Osteoblast (primary cell): Measurements from ENCODE around the gene TRAM2. TPM values are rescaled to one million over a fixed set of nuclear protein-coding genes. Genes with fewer than 3 reads are reported as not detected.

ENCODE experiments used
- DNase-seq: peaks from one replicate; pipeline ENCODE4 v3.0.0; 2011; ENCODE audit warnings: low spot score, mixed read lengths; ENCODE audit not compliant: insufficient read length; ENCODE audit errors: missing footprints
- H2AFZ ChIP-seq: 2 replicates; pipeline ENCODE4 v1.6.0; 2011; ENCODE audit warnings: mild to moderate bottlenecking, low read length
- H3K27ac ChIP-seq: 2 replicates; pipeline ENCODE4 v1.5.1; 2011; ENCODE audit warnings: mild to moderate bottlenecking, low read depth, low read length, moderate library complexity
- H3K27me3 ChIP-seq: 2 replicates; pipeline ENCODE4 v1.6.0; 2012; ENCODE audit warnings: mild to moderate bottlenecking, control low read depth, inconsistent platforms, low read length, moderate library complexity; ENCODE audit not compliant: insufficient read depth
- H3K36me3 ChIP-seq: 2 replicates; pipeline ENCODE4 v1.5.1; 2011; ENCODE audit warnings: mild to moderate bottlenecking, low read length, control low read depth, moderate library complexity; ENCODE audit not compliant: insufficient read depth
- H3K4me1 ChIP-seq: 2 replicates; pipeline ENCODE4 v1.5.1; 2011; ENCODE audit warnings: mild to moderate bottlenecking, low read length, control low read depth, moderate library complexity; ENCODE audit not compliant: insufficient read depth
- H3K4me2 ChIP-seq: 2 replicates; pipeline ENCODE4 v1.6.0; 2011; ENCODE audit warnings: mild to moderate bottlenecking, low read length; ENCODE audit not compliant: insufficient read depth
- H3K4me3 ChIP-seq: fragments of 200-600 bp; sonication (generic); 3 replicates; pipeline ENCODE4 v1.5.1; 2012; ENCODE audit warnings: mild to moderate bottlenecking, low read length, inconsistent platforms; ENCODE audit not compliant: insufficient read depth
- H3K79me2 ChIP-seq: 2 replicates; pipeline ENCODE4 v1.6.0; 2012; ENCODE audit warnings: mild to moderate bottlenecking, low read length, control low read depth, inconsistent platforms; ENCODE audit not compliant: insufficient read depth
- H3K9me3 ChIP-seq: 2 replicates; pipeline ENCODE4 v1.5.1; 2011; ENCODE audit warnings: low read depth, low read length, control low read depth
- H4K20me1 ChIP-seq: 2 replicates; pipeline ENCODE4 v1.6.0; 2012; ENCODE audit warnings: mild to moderate bottlenecking, low read length, control low read depth; ENCODE audit not compliant: insufficient read depth
- CTCF ChIP-seq: IDR thresholded peaks from 2 replicates; pipeline ENCODE4 v1.5.1; 2011; ENCODE audit warnings: mild to moderate bottlenecking, low read depth, low read length, moderate library complexity; ENCODE audit errors: extremely low read depth
- total RNA-seq: library from RNA; depleted of rRNA; stranded (reverse); fragments of >200 nt; gene quantifications from 2 replicates; pipeline ENCODE4 v1.2.3, GENCODE V29; 2012

Gene TRAM2
- total RNA-seq, 1 donor, result 155 TPM

- no peaks in the 10 kb centered on the region for H3K27me3 ChIP-seq
- no peak overlapping the region for H2AFZ ChIP-seq
- H3K79me2 ChIP-seq, result peaks cover 36% of the 10 kb centered on the region
- H4K20me1 ChIP-seq, result no peaks in the 10 kb centered on the region
- H3K36me3 ChIP-seq, result peaks cover 93% of the 10 kb centered on the region
- H3K4me1 ChIP-seq, result peaks cover 62% of the 10 kb centered on the region
- DNase-seq, result no peak
- H3K27ac ChIP-seq, result peak overlapping the region; percentile 94
- H3K4me2 ChIP-seq, result no peak overlapping the region
- no peaks in the 10 kb centered on the region for H3K9me3 ChIP-seq
- no peak overlapping the region for H3K4me3 ChIP-seq
- no peak for TF ChIP-seq CTCF
Observed at GRCh38 chr6:52506476-52506875, 70.4 kb downstream of the TRAM2 start.

GRCh38 chr6:52505726-52506409, 71.0 kb downstream of the TRAM2 start:
- H3K27ac ChIP-seq, result peak overlapping the region; percentile 88
- H3K4me1 ChIP-seq, result peaks cover 59% of the 10 kb centered on the region
- DNase-seq, result no peak
- no peak overlapping the region for H3K4me3 ChIP-seq
- H2AFZ ChIP-seq, result no peak overlapping the region
- no peaks in the 10 kb centered on the region for H3K27me3 ChIP-seq
- no peaks in the 10 kb centered on the region for H3K9me3 ChIP-seq
- H3K79me2 ChIP-seq, result peaks cover 41% of the 10 kb centered on the region
- no peak for TF ChIP-seq CTCF
- no peaks in the 10 kb centered on the region for H4K20me1 ChIP-seq
- no peak overlapping the region for H3K4me2 ChIP-seq
- H3K36me3 ChIP-seq, result peaks cover 93% of the 10 kb centered on the region

GRCh38 chr6:52504782-52505136, 72.1 kb downstream of the TRAM2 start:
- no peak for DNase-seq
- Histone ChIP-seq H3K27ac (peak overlapping the region; percentile 88), H3K4me2 (no peak overlapping the region), H3K4me1 (peaks cover 59% of the 10 kb centered on the region), H2AFZ (no peak overlapping the region), H3K27me3 (no peaks in the 10 kb centered on the region), H4K20me1 (no peaks in the 10 kb centered on the region), H3K36me3 (peaks cover 97% of the 10 kb centered on the region), H3K9me3 (no peaks in the 10 kb centered on the region), H3K79me2 (peaks cover 43% of the 10 kb centered on the region), H3K4me3 (no peak overlapping the region)
- no peak for TF ChIP-seq CTCF

GRCh38 chr6:52503851-52504781, 72.7 kb downstream of the TRAM2 start:
- peak overlapping the region; percentile 88 for H3K27ac ChIP-seq
- DNase-seq, result peak; percentile 90
- no peaks in the 10 kb centered on the region for H3K9me3 ChIP-seq
- H3K4me3 ChIP-seq, result peak overlapping the region; percentile 7
- no peaks in the 10 kb centered on the region for H3K27me3 ChIP-seq
- H3K4me1 ChIP-seq, result peaks cover 60% of the 10 kb centered on the region
- no peak overlapping the region for H2AFZ ChIP-seq
- H4K20me1 ChIP-seq, result no peaks in the 10 kb centered on the region
- TF ChIP-seq CTCF, result no peak
- peaks cover 43% of the 10 kb centered on the region for H3K79me2 ChIP-seq
- no peak overlapping the region for H3K4me2 ChIP-seq
- peaks cover 99% of the 10 kb centered on the region for H3K36me3 ChIP-seq
